HFFc6 (cell line): ENCODE results near the gene TWF2. TPM values are rescaled to one million over a fixed set of nuclear protein-coding genes. Genes with fewer than 3 reads are reported as not detected.
A peak's percentile ranks its signal among the peaks of the same experiment; 100 is the strongest.

Source experiments
- DNase-seq: peaks from one replicate; pipeline ENCODE4 v3.0.0-alpha.2; 2018
- H3K27ac Mint-ChIP-seq: 2 replicates; pipeline ENCODE4 v1.8.0; 2020; ENCODE audit warnings: mild to moderate bottlenecking, mixed read lengths
- H3K27me3 Mint-ChIP-seq: 2 replicates; pipeline ENCODE4 v1.8.0; 2021; ENCODE audit warnings: mild to moderate bottlenecking, moderate library complexity, mixed read lengths; ENCODE audit not compliant: insufficient read depth
- H3K36me3 Mint-ChIP-seq: 2 replicates; pipeline ENCODE4 v1.8.0; 2021; ENCODE audit warnings: low read depth, mixed read lengths
- H3K4me1 Mint-ChIP-seq: 2 replicates; pipeline ENCODE4 v1.8.0; 2020; ENCODE audit warnings: low read depth, mixed read lengths
- H3K4me3 Mint-ChIP-seq: 2 replicates; pipeline ENCODE4 v1.8.0; 2020; ENCODE audit warnings: mild to moderate bottlenecking, moderate library complexity, mixed read lengths
- H3K9me3 Mint-ChIP-seq: 2 replicates; pipeline ENCODE4 v1.8.0; 2020; ENCODE audit warnings: mild to moderate bottlenecking, mixed read lengths
- CTCF ChIP-seq: fragments of 200-600 bp; sonication (generic); IDR thresholded peaks from 2 replicates; pipeline ENCODE4 v1.5.0; 2021; ENCODE audit warnings: antibody characterized with exemption, mild to moderate bottlenecking
- total RNA-seq, 6 experiments: library from RNA; stranded (reverse); fragmentation: NEBNext Ultra II Directional; extraction: Animal tissue kit (Norgen Biotek cat#: 25700); gene quantifications; 2 replicates in 1 of 6; 3 replicates in 5 of 6; pipeline ENCODE4 v1.2.3, GENCODE V29; 2021

The TWF2 gene
- total RNA-seq, 6 experiments from 2014 or later, result 73.9 to 83.0 (median 80.7) TPM

DNA sequence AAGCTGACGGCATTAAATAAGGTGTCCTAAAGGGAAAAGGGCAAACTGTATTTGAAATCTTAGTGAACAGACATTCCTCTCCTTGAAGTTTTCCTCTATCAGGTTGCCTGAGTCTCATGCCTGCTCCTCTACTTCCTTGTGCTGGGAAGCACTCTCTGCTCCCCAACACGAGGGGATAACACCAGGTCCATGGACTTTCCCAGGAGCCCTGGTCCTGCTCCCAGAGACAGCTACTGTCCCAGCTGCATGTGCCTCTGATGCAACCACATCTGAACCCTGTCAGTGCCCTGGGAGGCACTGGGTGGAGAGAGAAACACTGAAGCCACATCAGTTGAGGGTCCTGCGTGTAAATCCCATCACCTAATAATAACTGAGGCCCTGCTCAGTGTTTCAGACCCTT is 20.9 kb downstream of the TWF2 start:
- no peak for TF ChIP-seq CTCF
- H3K27me3 Mint-ChIP-seq, result peaks cover 2% of the 10 kb centered on the region
- H3K9me3 Mint-ChIP-seq, result no peaks in the 10 kb centered on the region
- peaks cover 19% of the 10 kb centered on the region for H3K4me1 Mint-ChIP-seq
- H3K4me3 Mint-ChIP-seq, result no peak overlapping the region
- DNase-seq, result no peak
- no peak overlapping the region for H3K27ac Mint-ChIP-seq
- peaks cover 19% of the 10 kb centered on the region for H3K36me3 Mint-ChIP-seq

DNA sequence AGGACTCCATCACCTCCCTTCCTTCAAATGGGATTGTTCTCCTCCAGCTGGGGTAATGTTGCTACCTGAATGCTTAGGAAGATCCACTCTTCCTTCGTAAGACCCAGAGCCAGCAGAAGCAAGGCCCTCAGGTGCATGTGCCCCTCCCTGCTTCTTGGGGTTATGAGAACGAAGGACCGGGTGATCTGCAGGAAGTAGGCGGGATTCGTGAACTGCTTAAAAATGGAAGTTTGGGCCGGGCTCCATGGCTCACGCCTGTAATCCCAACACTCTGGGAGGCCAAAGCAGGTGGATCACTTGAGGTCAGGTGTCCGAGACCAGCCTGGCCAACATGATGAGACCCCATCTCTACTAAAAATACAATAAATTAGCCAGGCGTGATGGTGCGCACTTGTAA is 21.6 kb downstream of the TWF2 start:
- H3K27me3 Mint-ChIP-seq, result peaks cover 2% of the 10 kb centered on the region
- peak overlapping the region; percentile 47 for H3K27ac Mint-ChIP-seq
- H3K4me3 Mint-ChIP-seq, result no peak overlapping the region
- no peak for TF ChIP-seq CTCF
- no peak for DNase-seq
- no peaks in the 10 kb centered on the region for H3K9me3 Mint-ChIP-seq
- peaks cover 19% of the 10 kb centered on the region for H3K4me1 Mint-ChIP-seq
- peaks cover 19% of the 10 kb centered on the region for H3K36me3 Mint-ChIP-seq

DNA sequence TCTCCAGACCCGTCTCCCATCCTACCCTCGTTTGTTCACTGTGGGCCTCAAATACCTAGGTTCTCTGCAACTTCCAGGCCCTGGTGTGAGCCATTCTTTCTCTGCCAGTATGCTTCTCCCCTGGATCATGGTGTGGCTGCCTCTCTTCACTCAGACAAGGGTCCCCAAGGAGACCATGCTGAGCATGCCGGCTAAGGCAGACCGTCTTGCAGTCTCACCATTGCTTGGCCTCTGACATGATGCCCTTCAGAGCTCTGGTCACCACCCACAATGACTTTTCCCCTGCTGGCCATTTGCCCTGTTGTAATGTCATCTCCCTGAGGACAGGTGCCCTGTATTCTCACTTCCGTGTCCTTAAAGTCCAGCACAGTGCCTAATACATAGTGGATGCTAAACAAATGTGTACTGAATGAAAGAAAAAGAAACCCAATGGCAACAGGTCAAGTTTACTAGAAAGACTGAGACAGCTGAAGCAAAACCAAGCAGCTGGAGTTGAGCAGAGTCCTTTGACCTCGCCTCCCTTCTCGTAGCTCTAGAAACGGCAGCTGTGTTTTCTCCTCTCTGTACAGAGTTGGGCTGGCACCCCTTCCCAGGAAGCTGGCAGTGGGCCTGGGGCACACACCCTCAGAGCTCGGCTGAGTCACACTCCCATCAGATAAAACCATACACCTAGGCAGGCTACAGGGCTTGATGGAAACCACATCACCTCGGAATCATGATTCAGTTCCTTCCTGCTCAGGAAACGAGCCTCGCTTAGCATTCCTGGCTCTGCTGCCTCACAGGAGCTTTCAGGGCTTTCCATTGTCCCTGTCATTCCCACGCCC is 22.2 kb downstream of the TWF2 start:
- peak; percentile 66 for DNase-seq
- peaks cover 19% of the 10 kb centered on the region for H3K36me3 Mint-ChIP-seq
- H3K27ac Mint-ChIP-seq, result peak overlapping the region; percentile 47
- no peak overlapping the region for H3K4me3 Mint-ChIP-seq
- peaks cover 19% of the 10 kb centered on the region for H3K4me1 Mint-ChIP-seq
- no peaks in the 10 kb centered on the region for H3K9me3 Mint-ChIP-seq
- TF ChIP-seq CTCF, result no peak
- H3K27me3 Mint-ChIP-seq, result peaks cover 2% of the 10 kb centered on the region

- H3K36me3 Mint-ChIP-seq, result peaks cover 19% of the 10 kb centered on the region
- no peak overlapping the region for H3K4me3 Mint-ChIP-seq
Observed at GRCh38 chr3:52215351-52215750, 23.6 kb downstream of the TWF2 start.

DNA sequence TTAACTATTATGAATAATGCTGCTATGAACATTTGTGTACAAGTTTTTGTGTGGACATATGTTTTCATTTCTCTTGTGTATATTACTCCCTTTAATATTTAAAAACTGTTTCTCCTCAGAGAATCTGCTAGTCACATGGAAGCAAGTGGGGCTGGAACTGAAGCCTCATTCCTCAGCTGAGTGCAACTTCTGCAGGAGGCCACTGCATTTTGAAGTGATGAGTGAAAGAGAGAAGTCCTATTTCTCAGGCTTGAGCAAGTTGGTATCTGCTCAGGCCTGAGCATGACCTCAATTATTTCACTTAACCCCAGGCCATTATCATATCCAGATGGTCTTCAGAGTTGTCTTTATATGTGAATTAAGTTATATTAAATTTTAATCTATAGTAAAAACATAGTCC is 25.1 kb downstream of the TWF2 start:
- H3K9me3 Mint-ChIP-seq, result no peaks in the 10 kb centered on the region
- H3K4me3 Mint-ChIP-seq, result no peak overlapping the region
- no peak for DNase-seq
- H3K27ac Mint-ChIP-seq, result no peak overlapping the region
- H3K36me3 Mint-ChIP-seq, result peaks cover 25% of the 10 kb centered on the region
- peaks cover 2% of the 10 kb centered on the region for H3K27me3 Mint-ChIP-seq
- no peak for TF ChIP-seq CTCF
- peaks cover 19% of the 10 kb centered on the region for H3K4me1 Mint-ChIP-seq

More at GRCh38 chr3:52215351-52215750, 23.6 kb downstream of the TWF2 start:
- Mint-ChIP-seq H3K27ac (peak overlapping the region; percentile 2; the same call in 1 of the 2 replicates), H3K9me3 (no peaks in the 10 kb centered on the region), H3K27me3 (peaks cover 2% of the 10 kb centered on the region), H3K4me1 (peaks cover 19% of the 10 kb centered on the region)
- no peak for DNase-seq
- no peak for TF ChIP-seq CTCF
